Tibial nerve (tissue), 4 donors: ENCODE measurements around the gene CFAP251.

Source experiments
- EP300 ChIP-seq, 2 donors: sonication (generic); formaldehyde crosslinking; IDR thresholded peaks; one replicate each; pipeline ENCODE4 v1.6.1; 2017; ENCODE audit warnings: antibody characterized with exemption in 2 of 2, mild to moderate bottlenecking in 1 of 2
- POLR2A ChIP-seq, 2 donors: fragments of 450-650 bp; IDR thresholded peaks; one replicate each; pipeline ENCODE4 v1.6.1; 2017; ENCODE audit warnings: antibody characterized with exemption in 2 of 2, mild to moderate bottlenecking in 2 of 2, moderate library complexity in 2 of 2
- TF ChIP-seq, protein P1 (sequence below), 5 experiments: fragments of 200-600 bp in 3 of 5; fragments of 450-650 bp in 2 of 5; sonication (generic) in 3 of 5; IDR thresholded peaks; one replicate each; pipeline ENCODE4 v1.5.1; 2016 to 2019; ENCODE audit warnings: antibody characterized with exemption in 5 of 5, mild to moderate bottlenecking in 3 of 5, moderate library complexity in 2 of 5

DNA sequence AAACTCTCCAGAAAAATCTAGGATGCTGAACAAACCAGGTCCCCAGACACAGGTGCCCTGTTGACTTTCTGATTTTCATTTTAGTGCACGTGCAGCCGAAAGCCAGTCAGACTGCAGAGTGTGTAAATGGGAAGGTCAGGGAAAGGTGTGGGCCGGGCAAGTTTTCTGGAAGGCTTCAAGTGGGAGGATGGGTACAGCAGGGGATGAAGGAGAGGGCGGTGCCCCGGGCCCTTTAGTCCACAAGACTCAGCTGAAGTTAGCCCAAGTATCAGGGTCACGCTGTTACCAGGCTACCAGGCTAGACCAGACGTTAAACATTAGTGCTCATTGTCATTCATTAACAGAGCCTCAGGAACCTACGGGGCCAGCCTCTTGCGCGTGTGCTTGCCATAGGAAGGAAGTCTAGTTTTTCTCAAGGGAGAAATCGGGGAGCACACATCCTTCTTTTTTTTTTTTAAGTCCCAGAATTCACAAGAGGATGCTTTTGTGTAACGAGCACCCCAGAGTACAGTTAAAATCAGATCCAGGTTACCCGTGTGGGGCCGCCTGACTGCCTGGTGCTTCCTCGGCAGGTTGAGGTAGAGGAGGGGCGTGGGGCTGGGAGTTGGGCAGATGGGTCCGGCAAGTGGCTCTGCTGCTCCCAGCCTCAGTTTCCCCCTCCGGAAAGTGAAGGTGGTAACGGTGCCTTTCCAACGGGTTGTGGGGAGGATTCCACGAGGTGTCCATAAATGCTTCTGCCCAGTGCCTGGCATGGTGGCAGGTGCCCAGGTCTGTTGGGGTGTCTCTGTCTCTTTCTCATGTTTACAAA is 122.4 kb downstream of the CFAP251 start:
- TF ChIP-seq, protein P1, sequence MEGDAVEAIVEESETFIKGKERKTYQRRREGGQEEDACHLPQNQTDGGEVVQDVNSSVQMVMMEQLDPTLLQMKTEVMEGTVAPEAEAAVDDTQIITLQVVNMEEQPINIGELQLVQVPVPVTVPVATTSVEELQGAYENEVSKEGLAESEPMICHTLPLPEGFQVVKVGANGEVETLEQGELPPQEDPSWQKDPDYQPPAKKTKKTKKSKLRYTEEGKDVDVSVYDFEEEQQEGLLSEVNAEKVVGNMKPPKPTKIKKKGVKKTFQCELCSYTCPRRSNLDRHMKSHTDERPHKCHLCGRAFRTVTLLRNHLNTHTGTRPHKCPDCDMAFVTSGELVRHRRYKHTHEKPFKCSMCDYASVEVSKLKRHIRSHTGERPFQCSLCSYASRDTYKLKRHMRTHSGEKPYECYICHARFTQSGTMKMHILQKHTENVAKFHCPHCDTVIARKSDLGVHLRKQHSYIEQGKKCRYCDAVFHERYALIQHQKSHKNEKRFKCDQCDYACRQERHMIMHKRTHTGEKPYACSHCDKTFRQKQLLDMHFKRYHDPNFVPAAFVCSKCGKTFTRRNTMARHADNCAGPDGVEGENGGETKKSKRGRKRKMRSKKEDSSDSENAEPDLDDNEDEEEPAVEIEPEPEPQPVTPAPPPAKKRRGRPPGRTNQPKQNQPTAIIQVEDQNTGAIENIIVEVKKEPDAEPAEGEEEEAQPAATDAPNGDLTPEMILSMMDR (IDR thresholded peaks at IDR 0.05) = no peak
- TF ChIP-seq POLR2A (IDR thresholded peaks at IDR 0.05) (no peak), EP300 (IDR thresholded peaks at IDR 0.05) (no peak)
